Measurements from ENCODE around the gene ADSS1.

The ADSS1 gene

GRCh38 chr14:104697892-104698583, 26.0 kb upstream of the ADSS1 start:
- DNase-seq (ENCODE audit: extremely low read depth, low read depth): no peak
- no peak for TF ChIP-seq CTCF (IDR thresholded peaks at IDR 0.05; ENCODE audit: low read depth, low read length)

DNA sequence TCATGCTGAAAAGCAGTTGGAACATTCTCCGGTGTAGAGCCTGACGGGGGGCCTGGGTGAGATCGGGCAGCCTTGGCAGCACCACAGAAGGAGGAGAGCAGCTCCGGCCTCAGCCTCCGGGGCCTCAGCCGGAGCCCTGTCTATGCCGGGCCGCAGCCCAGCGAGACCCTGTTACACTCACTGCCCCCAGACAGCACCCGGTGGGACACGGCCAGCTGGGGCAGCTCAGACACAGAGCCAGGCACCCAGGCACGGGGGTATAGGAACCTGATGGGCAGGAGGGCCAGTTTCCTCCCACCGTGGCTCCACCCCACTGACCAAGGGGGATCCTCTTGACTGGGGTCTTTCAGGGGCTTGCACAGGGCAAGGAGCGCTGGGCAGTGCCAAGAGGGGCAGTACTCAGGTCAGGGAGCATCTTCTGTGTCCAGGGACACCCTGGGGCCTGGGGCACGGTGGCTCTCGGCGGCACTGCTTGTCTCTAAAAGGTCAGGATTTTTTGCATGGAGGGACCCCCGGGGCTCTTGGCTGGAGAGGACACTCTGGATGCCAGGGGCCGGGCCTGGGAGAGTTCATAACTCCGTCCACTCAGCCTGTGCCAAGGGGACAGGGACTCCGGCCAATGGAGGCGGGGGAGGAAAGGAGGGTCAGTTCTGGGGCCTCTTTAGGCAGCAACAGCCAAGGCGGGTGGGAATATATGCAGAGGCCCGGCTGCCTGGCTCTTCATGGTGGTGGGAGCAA, 25.2 kb upstream of the ADSS1 start:
- no peak for TF ChIP-seq CTCF (IDR thresholded peaks at IDR 0.05; ENCODE audit: low read depth, low read length)
- no peak for DNase-seq (ENCODE audit: extremely low read depth, low read depth)

- TF ChIP-seq CTCF (IDR thresholded peaks at IDR 0.05; ENCODE audit: low read depth, low read length): no peak
- no peak for DNase-seq (ENCODE audit: extremely low read depth, low read depth)
Observed at GRCh38 chr14:104699426-104699748, 24.6 kb upstream of the ADSS1 start.

DNA sequence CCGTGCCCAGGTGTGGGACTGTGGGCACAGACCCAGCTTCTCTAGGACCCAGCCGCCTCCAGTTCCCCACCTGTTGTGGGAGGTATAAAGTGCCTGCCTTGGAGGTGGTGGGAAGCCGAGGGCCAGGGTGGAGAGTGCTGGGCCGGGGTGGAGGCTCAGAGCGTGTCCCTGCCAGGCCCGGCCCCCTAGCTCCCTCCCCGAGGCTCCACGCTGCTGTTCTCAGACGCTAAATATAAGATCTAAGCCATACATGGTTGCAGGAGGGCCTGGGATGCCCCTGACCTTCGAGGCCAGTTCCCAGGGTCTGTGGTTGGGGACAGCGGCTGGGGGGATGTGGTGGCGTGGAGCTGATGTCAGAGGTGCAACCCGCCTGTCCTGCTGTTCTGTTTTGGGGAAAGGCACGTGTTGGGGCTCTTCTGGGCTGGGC, 23.8 kb upstream of the ADSS1 start:
- TF ChIP-seq CTCF (IDR thresholded peaks at IDR 0.05; ENCODE audit: low read depth, low read length): no peak
- no peak for DNase-seq (ENCODE audit: extremely low read depth, low read depth)

- no peak for TF ChIP-seq CTCF (IDR thresholded peaks at IDR 0.05; ENCODE audit: low read depth, low read length)
- DNase-seq (ENCODE audit: extremely low read depth, low read depth): no peak
Observed at GRCh38 chr14:104700747-104701217, 23.2 kb upstream of the ADSS1 start.

DNA sequence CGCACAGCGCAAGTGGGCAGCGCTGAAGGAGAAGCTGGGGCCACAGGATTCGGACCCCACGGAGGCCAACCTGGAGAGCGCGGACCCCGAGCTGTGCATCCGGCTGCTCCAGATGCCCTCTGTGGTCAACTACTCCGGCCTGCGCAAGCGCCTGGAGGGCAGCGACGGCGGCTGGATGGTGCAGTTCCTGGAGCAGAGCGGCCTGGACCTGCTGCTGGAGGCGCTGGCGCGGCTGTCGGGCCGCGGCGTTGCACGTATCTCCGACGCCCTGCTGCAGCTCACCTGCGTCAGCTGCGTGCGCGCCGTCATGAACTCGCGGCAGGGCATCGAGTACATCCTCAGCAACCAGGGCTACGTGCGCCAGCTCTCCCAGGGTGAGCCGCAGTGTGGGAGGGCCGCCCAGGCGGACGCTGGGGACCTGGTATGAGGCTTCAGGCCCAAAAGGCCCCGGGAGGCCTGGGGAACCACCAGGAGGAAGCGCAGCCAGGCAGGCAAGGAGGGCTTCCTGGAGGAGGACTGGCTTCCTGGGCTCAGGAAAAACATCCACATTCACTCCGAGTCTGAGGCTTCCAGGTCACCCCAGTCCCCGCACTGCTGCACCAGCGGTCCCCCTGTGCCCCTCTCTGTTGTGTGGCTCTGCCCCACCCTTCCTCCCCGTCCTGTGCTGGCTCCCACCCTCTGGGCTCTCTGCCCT, 22.5 kb upstream of the ADSS1 start:
- TF ChIP-seq CTCF (IDR thresholded peaks at IDR 0.05; ENCODE audit: low read depth, low read length): no peak
- DNase-seq (ENCODE audit: extremely low read depth, low read depth): no peak

GRCh38 chr14:104702106-104702505, 21.9 kb upstream of the ADSS1 start:
- TF ChIP-seq CTCF (IDR thresholded peaks at IDR 0.05; ENCODE audit: low read depth, low read length): no peak
- DNase-seq (ENCODE audit: extremely low read depth, low read depth): no peak
